ENCODE results near the gene MARK2. TPM values are rescaled to one million over a fixed set of nuclear protein-coding genes. Genes with fewer than 3 reads are reported as not detected.
A peak's percentile ranks its signal among the peaks of the same experiment; 100 is the strongest.

MARK2 gene
- total RNA-seq, 6 experiments from 2014 or later = 26.4 to 29.9 (median 27.9) TPM

DNA sequence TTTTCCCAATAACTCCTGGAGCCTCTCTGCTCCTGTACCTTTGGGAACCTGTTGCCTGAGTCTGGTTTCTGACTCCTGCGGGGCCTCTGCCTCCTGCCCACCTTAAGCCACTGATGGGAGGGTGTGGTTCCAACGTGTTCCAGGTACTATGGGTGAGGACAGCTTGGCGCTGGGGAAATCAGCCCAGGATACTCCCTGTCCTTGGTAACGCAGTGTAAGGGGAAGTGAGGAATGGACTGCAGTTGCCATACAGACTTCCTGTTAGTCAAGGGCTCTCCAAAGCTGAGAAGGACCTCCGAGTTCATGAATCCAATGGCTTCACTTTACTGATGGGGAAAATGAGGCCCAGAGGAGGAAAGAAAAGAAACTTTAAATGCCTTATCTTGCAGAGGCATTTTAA lies 1.2 kb upstream of the MARK2 start:
- Mint-ChIP-seq H3K36me3 (ENCODE audit: low read depth) (no peaks in the 10 kb centered on the region), H3K9me3 (no peaks in the 10 kb centered on the region), H3K4me3 (peak overlapping the region; percentile 79), H3K27ac (peak overlapping the region; percentile 55), H3K4me1 (ENCODE audit: low read depth) (peaks cover 46% of the 10 kb centered on the region), H3K27me3 (ENCODE audit: insufficient read depth) (no peaks in the 10 kb centered on the region; the same call in 1 of the 2 replicates)
- DNase-seq = no peak
- TF ChIP-seq, protein P1, sequence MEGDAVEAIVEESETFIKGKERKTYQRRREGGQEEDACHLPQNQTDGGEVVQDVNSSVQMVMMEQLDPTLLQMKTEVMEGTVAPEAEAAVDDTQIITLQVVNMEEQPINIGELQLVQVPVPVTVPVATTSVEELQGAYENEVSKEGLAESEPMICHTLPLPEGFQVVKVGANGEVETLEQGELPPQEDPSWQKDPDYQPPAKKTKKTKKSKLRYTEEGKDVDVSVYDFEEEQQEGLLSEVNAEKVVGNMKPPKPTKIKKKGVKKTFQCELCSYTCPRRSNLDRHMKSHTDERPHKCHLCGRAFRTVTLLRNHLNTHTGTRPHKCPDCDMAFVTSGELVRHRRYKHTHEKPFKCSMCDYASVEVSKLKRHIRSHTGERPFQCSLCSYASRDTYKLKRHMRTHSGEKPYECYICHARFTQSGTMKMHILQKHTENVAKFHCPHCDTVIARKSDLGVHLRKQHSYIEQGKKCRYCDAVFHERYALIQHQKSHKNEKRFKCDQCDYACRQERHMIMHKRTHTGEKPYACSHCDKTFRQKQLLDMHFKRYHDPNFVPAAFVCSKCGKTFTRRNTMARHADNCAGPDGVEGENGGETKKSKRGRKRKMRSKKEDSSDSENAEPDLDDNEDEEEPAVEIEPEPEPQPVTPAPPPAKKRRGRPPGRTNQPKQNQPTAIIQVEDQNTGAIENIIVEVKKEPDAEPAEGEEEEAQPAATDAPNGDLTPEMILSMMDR (IDR thresholded peaks at IDR 0.05) = no peak

DNA sequence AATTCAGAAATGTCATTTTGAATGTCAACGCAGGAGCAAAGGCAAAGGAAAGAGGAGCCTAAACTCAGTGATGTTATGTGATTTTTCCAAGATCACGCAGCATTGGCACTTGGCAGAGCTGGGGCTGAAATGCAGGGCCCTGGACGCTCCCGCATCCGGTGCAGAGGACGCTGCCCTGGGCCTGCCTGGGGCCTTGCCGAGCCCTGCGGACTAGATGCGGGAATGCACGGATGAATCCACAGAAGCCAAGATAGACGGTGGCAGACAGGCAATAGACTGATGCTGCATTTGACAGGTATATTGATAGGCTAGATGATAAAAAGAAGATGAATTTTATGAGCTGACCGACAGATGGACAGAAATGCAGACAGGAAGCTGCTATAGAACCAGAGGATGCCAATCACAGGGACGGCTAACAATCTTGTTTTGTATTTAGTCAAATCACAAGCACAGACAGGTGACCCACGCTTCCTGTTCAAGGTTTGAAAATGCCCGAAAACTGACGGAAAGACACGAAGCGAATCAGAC lies 696 bp upstream of the MARK2 start:
- TF ChIP-seq, protein P1 (IDR thresholded peaks at IDR 0.05) = no peak
- no peak for DNase-seq
- Mint-ChIP-seq H3K4me3 (peak overlapping the region; percentile 79), H3K27ac (peak overlapping the region; percentile 55), H3K27me3 (ENCODE audit: insufficient read depth) (no peaks in the 10 kb centered on the region; the same call in 1 of the 2 replicates), H3K9me3 (no peaks in the 10 kb centered on the region), H3K4me1 (ENCODE audit: low read depth) (peaks cover 51% of the 10 kb centered on the region), H3K36me3 (ENCODE audit: low read depth) (no peaks in the 10 kb centered on the region)

DNA sequence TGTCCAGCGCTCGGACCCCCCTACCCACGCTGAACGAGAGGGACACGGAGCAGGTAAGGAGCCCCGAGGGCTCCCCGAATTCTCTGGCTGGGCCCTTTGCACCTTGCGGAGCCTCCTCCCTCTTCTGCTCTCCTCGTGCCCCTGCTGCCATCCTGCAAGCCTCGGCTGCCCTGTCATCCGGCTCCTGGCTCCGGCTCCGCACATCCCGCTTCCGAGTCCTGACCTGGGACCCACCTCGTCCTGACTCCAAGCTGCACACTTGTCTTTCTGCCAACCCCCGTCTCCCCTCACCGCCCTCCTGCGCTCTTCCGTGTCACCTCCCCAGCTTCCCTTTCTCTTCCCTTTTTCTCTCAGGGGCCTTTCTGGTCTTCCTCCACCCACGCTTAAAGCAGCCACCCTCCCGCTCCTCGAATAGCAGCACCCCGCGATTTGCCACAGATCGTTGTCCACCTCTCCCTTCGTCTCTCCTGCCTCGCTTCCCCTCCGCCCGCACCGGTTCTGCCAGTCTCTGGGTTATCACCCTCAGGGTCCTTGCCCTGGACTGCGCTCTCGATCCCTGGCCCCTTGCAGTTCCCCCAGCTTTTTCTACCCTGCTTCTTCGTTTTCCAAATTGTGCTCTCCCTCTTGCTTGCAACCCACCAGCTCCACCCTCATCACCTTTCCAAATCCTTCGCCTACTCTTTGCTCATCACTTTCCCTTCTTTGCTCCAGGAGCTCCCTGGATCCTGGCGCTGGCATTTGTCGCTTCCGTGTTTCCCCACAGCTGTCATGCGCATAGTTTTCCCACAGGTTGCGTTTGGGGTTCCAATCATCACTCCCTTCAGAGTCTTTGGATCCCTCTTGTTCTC lies 822 bp downstream of the MARK2 start:
- TF ChIP-seq, protein P1 (IDR thresholded peaks at IDR 0.05) = no peak
- peak overlapping the region; percentile 90 for H3K4me3 Mint-ChIP-seq
- no peaks in the 10 kb centered on the region; the same call in 1 of the 2 replicates for H3K27me3 Mint-ChIP-seq (ENCODE audit: insufficient read depth)
- H3K9me3 Mint-ChIP-seq = no peaks in the 10 kb centered on the region
- H3K27ac Mint-ChIP-seq = peak overlapping the region; percentile 46
- H3K4me1 Mint-ChIP-seq (ENCODE audit: low read depth) = peaks cover 60% of the 10 kb centered on the region
- peaks cover 6% of the 10 kb centered on the region; the same call in 1 of the 2 replicates for H3K36me3 Mint-ChIP-seq (ENCODE audit: low read depth)
- no peak for DNase-seq

DNA sequence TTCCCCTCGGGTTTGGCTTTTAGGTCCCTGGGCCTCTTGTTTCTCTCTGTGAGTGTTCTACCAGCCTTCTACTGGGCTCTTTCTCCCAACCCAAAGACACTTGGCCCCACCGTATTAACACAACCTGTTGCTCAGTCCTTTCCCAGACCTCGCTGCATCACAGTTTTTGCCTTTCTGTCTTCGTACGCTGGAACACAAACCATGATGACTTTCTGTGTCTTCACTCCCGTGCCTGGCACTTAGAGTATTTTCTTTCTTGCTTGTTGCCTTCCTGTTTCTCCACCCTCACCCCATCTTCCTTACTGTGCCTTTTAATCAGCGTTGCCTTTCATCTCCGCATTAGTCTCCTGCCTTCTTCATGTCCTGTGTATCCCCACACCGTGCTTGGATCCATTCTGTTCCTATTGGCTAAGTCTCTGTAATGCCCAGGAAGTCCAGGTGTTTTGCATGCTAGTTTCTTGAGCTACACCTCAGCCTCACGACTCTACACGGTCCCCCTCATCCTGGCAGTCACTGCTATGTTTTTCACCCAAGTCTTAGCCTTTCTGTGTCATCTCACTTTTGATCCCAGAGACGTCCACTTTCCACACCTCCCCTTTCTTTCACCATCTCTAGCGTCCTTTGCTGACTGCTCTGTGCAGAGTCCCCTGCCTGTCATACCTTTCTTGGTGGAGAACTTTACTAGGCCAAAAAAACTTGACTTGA lies 1.6 kb downstream of the MARK2 start:
- H3K27me3 Mint-ChIP-seq (ENCODE audit: insufficient read depth) = peaks cover 2% of the 10 kb centered on the region
- TF ChIP-seq, protein P1 (IDR thresholded peaks at IDR 0.05) = no peak
- H3K27ac Mint-ChIP-seq = peak overlapping the region; percentile 46
- peak overlapping the region; percentile 90 for H3K4me3 Mint-ChIP-seq
- H3K9me3 Mint-ChIP-seq = no peaks in the 10 kb centered on the region
- no peak for DNase-seq
- peaks cover 61% of the 10 kb centered on the region for H3K4me1 Mint-ChIP-seq (ENCODE audit: low read depth)
- H3K36me3 Mint-ChIP-seq (ENCODE audit: low read depth) = peaks cover 6% of the 10 kb centered on the region; the same call in 1 of the 2 replicates

DNA sequence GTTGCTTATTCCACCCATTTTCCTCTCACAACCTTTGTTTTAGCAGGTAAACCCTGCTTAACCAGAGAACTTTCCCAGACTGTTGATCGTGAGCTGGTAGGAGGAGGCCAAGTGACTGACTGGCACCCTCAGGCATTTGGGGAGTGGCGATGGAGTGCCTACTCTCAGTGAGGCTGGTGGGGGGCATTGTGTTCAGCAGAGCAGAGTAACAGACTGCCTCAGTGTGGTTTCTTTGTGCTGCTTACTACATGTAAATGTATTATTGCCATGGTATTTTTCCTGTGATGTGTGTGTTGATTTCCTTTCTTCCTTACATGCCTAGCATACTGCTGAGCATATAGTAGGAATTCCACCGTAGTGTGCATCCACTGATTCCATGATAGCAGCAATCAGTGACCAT lies 2.6 kb downstream of the MARK2 start:
- H3K27ac Mint-ChIP-seq = peak overlapping the region; percentile 46
- H3K9me3 Mint-ChIP-seq = no peaks in the 10 kb centered on the region
- TF ChIP-seq, protein P1 (IDR thresholded peaks at IDR 0.05) = no peak
- H3K36me3 Mint-ChIP-seq (ENCODE audit: low read depth) = peaks cover 6% of the 10 kb centered on the region; the same call in 1 of the 2 replicates
- H3K27me3 Mint-ChIP-seq (ENCODE audit: insufficient read depth) = peaks cover 3% of the 10 kb centered on the region
- peak overlapping the region; percentile 90 for H3K4me3 Mint-ChIP-seq
- H3K4me1 Mint-ChIP-seq (ENCODE audit: low read depth) = peaks cover 68% of the 10 kb centered on the region
- peak; percentile 63 for DNase-seq
